ENCODE data around the gene DENND4A. TPM values are rescaled to one million over a fixed set of nuclear protein-coding genes. Genes with fewer than 3 reads are reported as not detected.

Gene DENND4A
- total and polyA plus RNA-seq, 9 of the 15 experiments (the other 6 are each of a cell fraction or from before 2014, with no cell fraction given), result 6.8 to 32.3 (median 19.9) TPM

GRCh38 chr15:65834603-65835282, 42.6 kb upstream of the DENND4A start:
- no TSS peak for BruUV-seq (replicated peaks)
- in situ Hi-C loops (cut with MboI) (no loop called here), intact Hi-C loops (cut with micrococcal nuclease) (loop anchor here (5.0 kb wide), 2 partner anchors 33 to 197 kb away; partner anchors contain the start of gene RAB11A)
- TF ChIP-seq ERF (CRISPR knock-in tag; IDR thresholded peaks at IDR 0.05), result no peak
- TF ChIP-seq HNRNPUL1 (IDR thresholded peaks at IDR 0.05; ENCODE audit: low read length), result no peak
- no peak for TF ChIP-seq FOXK2 (conservative IDR thresholded peaks at IDR 0.05 in 1 of 2, IDR thresholded peaks at IDR 0.05 in 1 of 2; ENCODE audit: low read depth in 2 of 2)
- TF ChIP-seq, protein P1, sequence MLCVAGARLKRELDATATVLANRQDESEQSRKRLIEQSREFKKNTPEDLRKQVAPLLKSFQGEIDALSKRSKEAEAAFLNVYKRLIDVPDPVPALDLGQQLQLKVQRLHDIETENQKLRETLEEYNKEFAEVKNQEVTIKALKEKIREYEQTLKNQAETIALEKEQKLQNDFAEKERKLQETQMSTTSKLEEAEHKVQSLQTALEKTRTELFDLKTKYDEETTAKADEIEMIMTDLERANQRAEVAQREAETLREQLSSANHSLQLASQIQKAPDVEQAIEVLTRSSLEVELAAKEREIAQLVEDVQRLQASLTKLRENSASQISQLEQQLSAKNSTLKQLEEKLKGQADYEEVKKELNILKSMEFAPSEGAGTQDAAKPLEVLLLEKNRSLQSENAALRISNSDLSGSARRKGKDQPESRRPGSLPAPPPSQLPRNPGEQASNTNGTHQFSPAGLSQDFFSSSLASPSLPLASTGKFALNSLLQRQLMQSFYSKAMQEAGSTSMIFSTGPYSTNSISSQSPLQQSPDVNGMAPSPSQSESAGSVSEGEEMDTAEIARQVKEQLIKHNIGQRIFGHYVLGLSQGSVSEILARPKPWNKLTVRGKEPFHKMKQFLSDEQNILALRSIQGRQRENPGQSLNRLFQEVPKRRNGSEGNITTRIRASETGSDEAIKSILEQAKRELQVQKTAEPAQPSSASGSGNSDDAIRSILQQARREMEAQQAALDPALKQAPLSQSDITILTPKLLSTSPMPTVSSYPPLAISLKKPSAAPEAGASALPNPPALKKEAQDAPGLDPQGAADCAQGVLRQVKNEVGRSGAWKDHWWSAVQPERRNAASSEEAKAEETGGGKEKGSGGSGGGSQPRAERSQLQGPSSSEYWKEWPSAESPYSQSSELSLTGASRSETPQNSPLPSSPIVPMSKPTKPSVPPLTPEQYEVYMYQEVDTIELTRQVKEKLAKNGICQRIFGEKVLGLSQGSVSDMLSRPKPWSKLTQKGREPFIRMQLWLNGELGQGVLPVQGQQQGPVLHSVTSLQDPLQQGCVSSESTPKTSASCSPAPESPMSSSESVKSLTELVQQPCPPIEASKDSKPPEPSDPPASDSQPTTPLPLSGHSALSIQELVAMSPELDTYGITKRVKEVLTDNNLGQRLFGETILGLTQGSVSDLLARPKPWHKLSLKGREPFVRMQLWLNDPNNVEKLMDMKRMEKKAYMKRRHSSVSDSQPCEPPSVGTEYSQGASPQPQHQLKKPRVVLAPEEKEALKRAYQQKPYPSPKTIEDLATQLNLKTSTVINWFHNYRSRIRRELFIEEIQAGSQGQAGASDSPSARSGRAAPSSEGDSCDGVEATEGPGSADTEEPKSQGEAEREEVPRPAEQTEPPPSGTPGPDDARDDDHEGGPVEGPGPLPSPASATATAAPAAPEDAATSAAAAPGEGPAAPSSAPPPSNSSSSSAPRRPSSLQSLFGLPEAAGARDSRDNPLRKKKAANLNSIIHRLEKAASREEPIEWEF (CRISPR knock-in tag; IDR thresholded peaks at IDR 0.05), result 0 out of 2 replicates have a peak, but pooled peaks have one; percentile 45
- TF ChIP-seq, protein P2, sequence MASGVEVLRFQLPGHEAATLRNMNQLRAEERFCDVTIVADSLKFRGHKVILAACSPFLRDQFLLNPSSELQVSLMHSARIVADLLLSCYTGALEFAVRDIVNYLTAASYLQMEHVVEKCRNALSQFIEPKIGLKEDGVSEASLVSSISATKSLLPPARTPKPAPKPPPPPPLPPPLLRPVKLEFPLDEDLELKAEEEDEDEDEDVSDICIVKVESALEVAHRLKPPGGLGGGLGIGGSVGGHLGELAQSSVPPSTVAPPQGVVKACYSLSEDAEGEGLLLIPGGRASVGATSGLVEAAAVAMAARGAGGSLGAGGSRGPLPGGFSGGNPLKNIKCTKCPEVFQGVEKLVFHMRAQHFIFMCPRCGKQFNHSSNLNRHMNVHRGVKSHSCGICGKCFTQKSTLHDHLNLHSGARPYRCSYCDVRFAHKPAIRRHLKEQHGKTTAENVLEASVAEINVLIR (CRISPR knock-in tag; IDR thresholded peaks at IDR 0.05), result no peak
- peak; percentile 51 for TF ChIP-seq CBFA2T3 (IDR thresholded peaks at IDR 0.05)
- peak; percentile 21; the same call in 1 of the 2 replicates for TF ChIP-seq DPF2 (IDR thresholded peaks at IDR 0.05)
- no peak for TF ChIP-seq MCM2 (IDR thresholded peaks at IDR 0.05; ENCODE audit: low read depth)
- 0 out of 2 replicates have a peak, but pooled peaks have one; percentile 15 for TF ChIP-seq DMBX1 (CRISPR knock-in tag; IDR thresholded peaks at IDR 0.05; ENCODE audit: borderline replicate concordance)
- TF ChIP-seq E2F4 (CRISPR knock-in tag; IDR thresholded peaks at IDR 0.05; ENCODE audit: low read depth), result no peak
- TF ChIP-seq ADNP (tag; IDR thresholded peaks at IDR 0.05), result peak; percentile 38; the same call in 1 of the 2 replicates
- no peak for TF ChIP-seq NFRKB (IDR thresholded peaks at IDR 0.05; ENCODE audit: low read depth)
- peak; percentile 30; the same call in 1 of the 2 replicates for TF ChIP-seq ZFX (CRISPR knock-in tag; IDR thresholded peaks at IDR 0.05)
- peak; percentile 54 for TF ChIP-seq TCF3 (CRISPR knock-in tag; IDR thresholded peaks at IDR 0.05)
- TF ChIP-seq ARID1B (IDR thresholded peaks at IDR 0.05), result peak; percentile 46; the same call in 1 of the 2 replicates

More at GRCh38 chr15:65834603-65835282, 42.6 kb upstream of the DENND4A start:
- FAIRE-seq (no peak), ATAC-seq (no peak), DNase-seq (ENCODE audit: extremely low read depth in 1 of 4, low spot score in 3 of 4) (peak in 2 of 4 experiments; percentile 41 to 61)
- ChIA-PET CTCF (ENCODE audit: low intra/inter-chr PET ratio) (no interaction called here), POLR2A (interaction anchor here (1.1 to 2.1 kb wide), 3 partner anchors 11 to 20 kb away, joined by 3 to 6 read pairs (median 5); no protein-coding TSS in a partner anchor)
- Histone ChIP-seq H3K9me1 (ENCODE audit: control insufficient read depth, insufficient read depth, low read length) (no peaks in the 10 kb centered on the region), H3K27me3 (ENCODE audit: control insufficient read depth in 2 of 2, insufficient read depth in 2 of 2, low read length in 2 of 2) (no peaks in the 10 kb centered on the region), H3K79me2 (ENCODE audit: control insufficient read depth, insufficient read depth, low read length) (no peaks in the 10 kb centered on the region), H3K4me1 (replicated peaks in 1 of 2; ENCODE audit: control insufficient read depth in 2 of 2, insufficient read depth in 2 of 2, low read length in 2 of 2) (peaks cover 22 to 51% of the 10 kb centered on the region in 2 experiments), H3K4me3 (no peak overlapping the region), H3K4me2 (ENCODE audit: insufficient read depth, low read length) (peak overlapping the region; percentile 44), H3K27ac (ENCODE audit: extremely low read depth, low read depth, low read length) (peak overlapping the region; percentile 49), H4K20me1 (replicated peaks; ENCODE audit: control insufficient read depth, insufficient read depth, low read length) (no peaks in the 10 kb centered on the region), H3K36me3 (ENCODE audit: control insufficient read depth, insufficient read depth, low read length) (no peaks in the 10 kb centered on the region), H3K9me3 (replicated peaks; ENCODE audit: control insufficient read depth, insufficient read depth, low read depth, low read length) (no peaks in the 10 kb centered on the region), H2AFZ (ENCODE audit: low read depth, low read length) (peak overlapping the region; percentile 92), H3K9ac (ENCODE audit: insufficient read depth in 1 of 2, low read depth in 2 of 2, low read length in 2 of 2) (peak overlapping the region in 1 of 2 experiments; percentile 33; a peak in 1 of 4 replicates)
- 40% methylated on average over 8 of the region's 8 CpGs for WGBS (ENCODE audit: insufficient coverage, low coverage, missing lambda C conversion rate)
